GM19023 (cell line): ENCODE data around the gene APBB2.
A peak's percentile ranks its signal among the peaks of the same experiment; 100 is the strongest.

Experiments used
- ATAC-seq: cut with Tn5 transposase; IDR thresholded peaks from one replicate; pipeline ENCODE4 v1.9.1; 2021; ENCODE audit warnings: mild to moderate bottlenecking, moderate library complexity; ENCODE audit not compliant: unreplicated experiment

APBB2 gene

GRCh38 chr4:41214136-41214824, at the start of gene APBB2:
TSS of gene APBB2 (minus strand) at chr4:41214542. CDS start at chr4:41033254, 181,288 bp downstream.
- ATAC-seq = peak; percentile 51

DNA sequence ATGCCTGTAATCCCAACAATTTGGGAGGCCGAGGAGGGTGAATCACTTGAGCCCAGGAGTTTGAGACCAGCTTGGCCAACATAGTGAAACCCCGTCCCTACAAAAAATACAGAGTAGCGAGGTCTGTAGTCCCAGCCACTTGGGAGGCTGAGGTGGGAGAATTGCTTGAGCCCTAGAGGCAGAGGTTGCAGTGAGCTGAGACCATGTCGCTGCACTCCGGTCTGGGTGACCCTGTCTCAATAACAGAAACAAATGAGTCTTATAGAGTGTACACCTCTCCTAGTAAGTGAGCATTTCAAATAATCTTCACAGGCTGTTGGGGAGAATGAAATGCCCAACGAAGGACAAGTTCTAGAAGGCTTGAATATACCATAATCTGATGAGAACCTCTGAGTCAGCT, 47.9 kb upstream of the APBB2 start:
- no peak for ATAC-seq

DNA sequence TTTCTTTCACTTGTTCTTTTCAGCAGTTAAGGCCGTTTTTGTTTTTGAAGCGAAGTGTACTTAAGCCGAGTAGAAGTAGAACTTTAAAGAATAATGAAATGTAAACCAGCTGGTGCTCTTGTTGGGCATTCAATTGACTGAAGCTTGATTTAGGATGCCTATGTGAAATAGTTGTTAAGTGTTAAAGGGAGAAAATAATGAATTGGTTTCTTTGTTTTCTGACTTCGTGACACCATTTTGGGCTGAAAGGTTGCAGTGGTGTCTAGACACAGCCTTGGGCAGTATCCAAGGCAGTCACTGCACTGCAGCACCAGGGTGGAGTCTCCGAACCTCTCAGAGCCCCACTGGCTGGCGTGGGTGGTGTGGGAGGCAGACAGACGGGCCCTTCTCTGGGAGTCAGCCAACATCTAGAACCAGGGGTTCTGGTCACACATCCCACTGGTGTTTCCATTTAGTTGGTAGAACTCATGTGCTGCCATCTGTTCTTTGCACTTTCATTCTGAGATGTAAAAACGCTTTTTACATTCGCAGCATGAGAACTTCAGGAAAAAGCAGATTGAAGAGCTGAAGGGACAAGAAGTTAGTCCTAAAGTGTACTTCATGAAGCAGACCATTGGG, 45.9 kb upstream of the APBB2 start:
- ATAC-seq = no peak

GRCh38 chr4:41258783-41259182, 44.4 kb upstream of the APBB2 start:
- no peak for ATAC-seq

- no peak for ATAC-seq
Measured at GRCh38 chr4:41257906-41258305, 43.6 kb upstream of the APBB2 start.

- peak; percentile 56 for ATAC-seq
Measured at GRCh38 chr4:41257257-41257901, 43.0 kb upstream of the APBB2 start.

DNA sequence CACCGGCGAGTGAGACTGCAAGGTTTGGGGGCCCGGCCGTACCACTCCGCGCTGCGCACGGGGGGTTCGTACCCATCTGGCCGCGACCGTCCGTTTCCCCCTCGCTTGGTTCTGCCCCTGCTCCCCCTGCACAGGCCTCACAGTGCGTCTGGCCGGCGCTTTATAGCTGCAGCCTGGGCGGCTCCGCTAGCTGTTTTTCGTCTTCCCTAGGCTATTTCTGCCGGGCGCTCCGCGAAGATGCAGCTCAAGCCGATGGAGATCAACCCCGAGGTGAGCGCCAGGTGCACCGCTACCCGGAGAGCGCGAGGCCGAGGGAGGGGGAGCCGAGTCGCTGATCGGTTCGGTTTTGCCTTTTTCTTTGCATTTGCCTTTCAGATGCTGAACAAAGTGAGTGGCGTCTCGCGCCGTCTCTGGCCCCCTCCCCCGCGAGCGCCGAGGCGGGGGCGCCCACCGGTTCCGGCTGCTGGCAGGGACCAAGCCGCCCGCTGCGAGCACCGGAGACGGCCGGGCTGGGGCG, 42.5 kb upstream of the APBB2 start, which contains the start of gene UCHL1:
TSS of gene UCHL1 (plus strand) at position 189 of the 517 bp plus-strand sequence. CDS start at position 238, 49 bp downstream.
- ATAC-seq = peak; percentile 40

- no peak for ATAC-seq
Measured at GRCh38 chr4:41256131-41256739, 41.9 kb upstream of the APBB2 start.

GRCh38 chr4:41245983-41246382, 31.6 kb upstream of the APBB2 start:
- ATAC-seq = no peak

GRCh38 chr4:41241919-41242318, 27.6 kb upstream of the APBB2 start:
- ATAC-seq = no peak

DNA sequence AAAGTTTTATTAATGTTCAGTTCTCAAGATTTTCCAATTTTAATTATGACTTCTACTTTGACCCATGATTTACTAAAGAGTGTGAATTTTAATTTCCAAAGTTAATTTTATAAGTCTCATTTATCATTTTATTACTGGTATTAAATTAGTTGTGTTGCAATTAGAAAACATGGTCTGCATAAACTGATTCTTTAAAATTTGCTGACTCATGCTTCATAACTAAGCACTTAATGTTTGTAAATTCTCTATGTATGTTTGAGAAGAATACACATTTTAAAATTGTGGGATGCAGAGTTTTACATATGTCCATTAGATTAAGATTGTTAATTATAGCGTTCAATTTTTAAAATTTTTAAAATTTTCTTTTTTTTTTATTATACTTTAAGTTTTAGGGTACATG, 22.2 kb upstream of the APBB2 start:
- no peak for ATAC-seq

DNA sequence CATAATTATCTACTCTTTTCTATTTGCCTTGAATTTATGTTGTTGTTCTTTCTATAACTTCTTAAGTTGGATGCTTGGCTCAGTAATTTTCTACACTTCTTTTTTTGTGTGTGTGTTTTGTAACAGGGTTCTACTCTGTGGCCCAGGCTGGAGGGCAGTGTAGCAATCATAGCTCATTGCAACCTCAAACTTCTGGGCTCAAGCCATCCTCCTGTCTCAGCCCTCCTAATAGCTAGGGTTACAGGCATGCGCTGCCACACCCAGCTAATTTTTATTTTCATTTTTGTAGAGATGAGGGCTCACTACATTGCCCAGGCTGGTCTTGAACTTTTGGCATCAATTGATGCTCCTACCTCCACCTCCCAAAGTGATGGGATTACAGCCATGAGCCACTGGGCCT, 21.7 kb upstream of the APBB2 start:
- ATAC-seq = no peak

DNA sequence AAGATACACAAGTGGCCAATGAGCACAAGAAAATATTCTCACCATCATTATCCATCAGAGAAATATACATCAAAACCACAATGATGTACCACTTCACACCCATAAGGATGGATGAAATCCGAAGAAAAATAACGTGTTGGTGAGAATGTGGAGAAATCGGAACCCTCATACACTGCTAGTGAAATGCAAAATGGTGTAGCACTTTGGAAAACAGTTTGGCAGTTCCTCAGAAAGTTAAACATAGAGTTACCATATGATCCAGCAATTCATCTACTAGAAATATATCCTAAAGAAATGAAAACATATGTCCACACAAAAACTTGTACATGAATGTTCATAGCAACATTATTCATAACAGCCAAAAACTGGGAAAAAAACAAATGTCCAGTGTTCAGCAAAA, 18.5 kb upstream of the APBB2 start:
- no peak for ATAC-seq

DNA sequence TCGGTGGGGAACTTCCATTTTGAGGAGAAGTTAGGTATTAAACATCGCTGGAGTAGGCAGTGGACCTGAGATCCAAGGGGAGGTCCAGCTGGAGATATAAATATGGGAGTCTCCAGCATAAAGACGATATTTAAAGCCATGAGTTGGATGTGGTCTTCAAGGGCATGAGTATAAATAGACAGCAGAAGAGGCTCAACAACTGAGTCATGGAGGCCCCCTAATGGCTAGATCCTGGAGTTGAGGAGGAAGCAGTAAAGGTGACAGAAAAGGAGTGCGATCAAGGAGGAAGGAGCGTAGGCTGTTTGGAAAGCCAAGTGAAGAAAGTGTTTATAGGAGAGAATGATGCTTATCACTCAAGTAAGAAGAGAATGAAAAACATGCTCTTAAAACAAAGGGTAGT, 18.1 kb upstream of the APBB2 start:
- no peak for ATAC-seq

DNA sequence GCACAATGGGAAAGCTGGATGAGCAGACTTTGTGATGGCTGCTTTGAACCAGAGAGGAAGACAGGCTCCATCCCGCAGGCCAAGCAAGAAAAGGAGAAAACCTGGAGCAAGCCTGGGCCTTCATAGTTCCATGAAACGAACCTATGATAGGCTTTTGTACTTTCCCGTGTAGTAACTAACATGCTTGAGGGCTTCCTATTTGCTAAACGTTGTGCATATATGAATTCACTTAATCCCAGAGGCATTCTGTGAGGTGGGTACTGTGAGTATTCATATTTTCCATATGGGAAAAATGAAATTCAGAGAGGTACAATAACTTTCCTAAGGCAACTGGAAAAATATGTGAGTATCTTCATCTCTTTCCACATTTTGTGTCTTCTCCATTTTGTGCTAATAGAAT, 13.6 kb upstream of the APBB2 start:
- ATAC-seq = no peak

DNA sequence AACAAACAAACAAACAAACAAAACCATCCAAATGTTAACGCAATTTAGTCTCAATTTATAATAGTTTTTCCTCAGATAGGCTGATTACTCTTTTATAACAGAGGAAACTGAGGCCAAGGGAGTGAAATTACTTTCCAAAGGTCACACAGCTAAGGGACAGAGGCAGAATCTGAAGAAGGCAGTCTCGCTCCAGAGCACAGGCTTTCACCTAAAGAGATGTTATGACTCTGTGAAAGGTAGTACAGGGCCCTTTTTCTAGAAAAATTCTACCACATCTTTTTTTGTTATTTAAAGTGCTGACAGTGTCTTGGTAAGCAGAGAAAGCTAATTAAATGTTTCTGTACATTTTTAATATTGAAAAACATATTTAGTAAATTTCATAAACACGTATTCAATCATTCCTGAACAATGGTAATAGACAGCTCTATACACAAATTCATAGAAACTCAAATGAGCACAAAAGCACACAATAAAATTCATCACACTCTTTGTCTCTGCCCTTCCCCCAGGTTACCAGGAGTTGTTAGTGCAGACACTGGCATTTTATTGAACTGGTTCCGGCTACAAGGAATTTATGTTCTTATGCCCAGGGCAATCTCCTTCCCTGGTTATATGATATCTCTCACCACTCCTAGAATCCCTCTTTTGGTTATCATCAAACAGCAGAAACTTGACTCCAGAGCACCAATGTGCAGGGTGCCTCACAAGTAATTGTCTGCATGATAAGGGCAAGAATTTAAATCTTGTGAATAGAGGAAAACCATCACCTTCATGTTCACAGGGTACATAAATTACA, 7.7 kb upstream of the APBB2 start:
- ATAC-seq = no peak

- no peak for ATAC-seq
Measured at GRCh38 chr4:41219421-41219950, 5.1 kb upstream of the APBB2 start.

GRCh38 chr4:41218703-41219102, 4.4 kb upstream of the APBB2 start:
- ATAC-seq = no peak

DNA sequence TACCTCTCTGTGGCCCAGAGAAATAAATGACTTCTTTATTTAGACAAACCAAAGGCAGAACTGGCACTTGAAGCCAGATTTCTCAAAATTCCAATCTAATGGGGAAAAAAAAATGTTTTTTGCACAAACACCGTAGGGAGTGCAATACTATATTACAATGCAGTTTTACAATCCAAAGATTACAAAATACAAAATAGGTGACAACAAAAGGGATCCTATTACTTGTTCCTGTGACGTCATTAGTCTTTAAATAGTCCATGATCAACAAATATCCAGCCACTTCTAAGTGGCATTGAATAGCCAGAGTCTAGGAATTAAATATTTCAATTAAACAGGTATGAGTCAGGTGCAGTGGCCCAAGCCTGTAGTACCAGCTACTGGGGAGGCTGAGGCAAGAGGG, 3.0 kb upstream of the APBB2 start:
- no peak for ATAC-seq

DNA sequence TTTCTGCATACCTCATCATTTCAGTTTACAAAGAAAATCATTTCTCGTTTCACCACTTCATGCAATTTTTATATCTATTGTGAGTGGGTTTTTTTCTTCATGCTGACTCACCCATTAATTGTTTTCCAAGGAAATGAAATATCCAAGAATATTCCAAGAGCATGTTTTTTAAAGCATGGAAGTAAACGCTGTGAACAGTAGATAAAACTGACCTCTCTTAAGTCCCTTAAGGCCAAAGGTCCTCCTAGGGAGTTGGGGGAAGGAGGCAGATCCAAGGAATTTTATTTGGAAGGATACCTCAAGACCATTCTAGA, 2.6 kb upstream of the APBB2 start:
- ATAC-seq = no peak
